CD4-positive, alpha-beta T cell treated with Interleukin-6 for 4 hours (primary cell): ENCODE results near the gene STAP2.
A peak's percentile ranks its signal among the peaks of the same experiment; 100 is the strongest.

Source experiments
- DNase-seq: peaks from one replicate; pipeline ENCODE4 v3.0.0-alpha.2; 2020; ENCODE audit warnings: mixed read lengths

The STAP2 gene

GRCh38 chr19:4326837-4327251, 11.8 kb downstream of the STAP2 start:
- DNase-seq = peak; percentile 53

GRCh38 chr19:4326215-4326836, 12.3 kb downstream of the STAP2 start:
- DNase-seq = no peak

DNA sequence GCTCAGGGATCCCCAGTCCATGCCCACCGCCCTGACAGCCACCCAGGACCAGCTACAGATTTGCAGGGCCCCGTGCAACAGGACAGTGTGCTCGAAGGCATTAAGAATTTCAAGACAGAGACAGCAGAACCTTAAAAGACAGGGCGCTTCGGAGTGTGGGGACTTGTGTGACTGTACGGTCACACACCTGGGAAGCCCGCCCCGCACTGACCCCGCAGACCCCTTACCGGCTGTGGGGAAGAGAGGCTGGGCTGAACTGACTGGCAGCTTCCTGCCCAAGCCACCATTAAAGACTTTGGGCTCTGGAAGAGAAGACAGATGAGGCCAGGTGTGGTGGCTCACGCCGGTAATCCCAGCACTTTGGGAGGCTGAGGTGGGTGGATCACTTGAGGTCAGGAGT, 14.4 kb downstream of the STAP2 start:
- no peak for DNase-seq

DNA sequence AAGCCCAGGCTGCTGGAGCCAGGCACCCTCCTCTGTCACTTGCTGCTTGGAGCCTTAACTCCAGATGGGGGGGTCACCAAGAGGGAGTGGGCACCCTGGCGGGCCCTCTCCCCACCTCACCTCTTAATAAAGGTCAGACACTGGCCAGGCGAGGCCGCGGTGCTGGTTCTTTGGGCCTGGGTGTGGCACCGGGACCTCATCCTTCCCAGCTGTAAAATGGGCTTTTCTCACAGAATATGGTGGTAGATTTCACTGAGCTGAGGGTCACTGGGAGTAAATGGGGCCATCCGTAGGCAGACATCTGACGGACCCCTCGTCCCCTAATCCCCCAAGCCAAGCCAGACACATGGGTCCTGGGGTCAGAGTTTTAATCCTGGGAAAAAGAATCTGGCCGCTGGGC, 14.9 kb downstream of the STAP2 start:
- no peak for DNase-seq

- DNase-seq = no peak
Measured at GRCh38 chr19:4322942-4323665, 15.5 kb downstream of the STAP2 start.

DNA sequence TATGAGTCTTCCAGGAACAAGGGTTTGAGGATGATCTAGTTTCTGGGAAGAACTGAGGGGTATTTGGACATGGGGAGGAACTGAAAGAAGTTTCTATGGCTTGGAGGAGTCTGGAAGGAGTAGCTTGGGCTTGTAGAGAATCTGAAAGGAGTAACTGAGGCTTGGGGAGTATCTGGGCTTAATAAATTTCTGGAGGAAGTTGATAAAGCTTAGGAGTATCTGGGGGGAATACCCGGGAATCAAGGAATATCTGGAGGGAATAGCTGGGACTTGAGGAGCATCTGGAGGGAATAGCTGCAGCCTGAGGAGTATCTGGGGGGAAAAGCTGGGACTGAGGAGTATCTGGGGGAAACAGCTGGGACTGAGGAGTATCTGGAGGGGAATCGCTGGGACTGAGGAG, 18.2 kb downstream of the STAP2 start:
- DNase-seq = no peak

- DNase-seq = no peak
Measured at GRCh38 chr19:4319067-4319718, 19.4 kb downstream of the STAP2 start.

DNA sequence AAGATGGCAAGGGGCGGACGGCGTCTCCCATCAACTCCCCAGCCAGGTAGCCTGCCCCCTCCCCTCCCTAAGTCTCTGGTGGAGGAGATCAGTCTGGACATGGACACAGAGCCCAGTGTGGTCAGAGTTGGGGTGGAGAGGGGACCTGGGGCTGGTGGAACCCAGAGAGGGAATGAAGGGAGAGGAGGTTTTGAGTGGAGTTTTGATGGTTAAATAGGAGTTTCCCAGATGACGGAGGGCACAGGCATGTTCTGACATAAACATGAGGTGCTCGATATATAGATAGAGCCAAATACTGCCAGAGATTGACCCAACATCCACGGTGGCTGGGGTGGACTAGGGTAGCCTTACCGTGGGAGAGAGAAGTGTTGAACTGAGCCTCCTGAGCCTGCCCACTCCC, 20.2 kb downstream of the STAP2 start:
- no peak for DNase-seq

DNA sequence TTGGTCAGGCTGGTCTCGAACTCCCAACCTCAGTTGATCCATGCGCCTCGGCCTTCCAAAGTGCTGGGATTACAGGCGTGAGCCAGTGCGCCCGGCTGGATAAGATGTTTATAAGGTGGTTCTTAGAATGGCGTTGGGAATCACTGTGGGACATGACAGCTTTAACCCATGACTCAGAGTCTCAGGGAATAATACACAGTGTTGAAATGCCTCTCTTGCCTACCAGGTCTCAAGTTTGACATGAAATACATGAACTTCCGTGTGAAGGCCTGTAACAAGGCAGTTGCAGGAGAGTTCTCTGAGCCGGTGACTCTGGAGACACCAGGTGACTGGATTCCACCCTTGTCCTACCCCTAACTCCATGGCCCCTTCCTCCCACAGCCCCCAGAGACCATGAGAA, 21.7 kb downstream of the STAP2 start:
- DNase-seq = no peak

- no peak for DNase-seq
Measured at GRCh38 chr19:4313847-4314490, 24.7 kb downstream of the STAP2 start.

GRCh38 chr19:4310247-4311121, 28.1 kb downstream of the STAP2 start:
- DNase-seq = no peak

DNA sequence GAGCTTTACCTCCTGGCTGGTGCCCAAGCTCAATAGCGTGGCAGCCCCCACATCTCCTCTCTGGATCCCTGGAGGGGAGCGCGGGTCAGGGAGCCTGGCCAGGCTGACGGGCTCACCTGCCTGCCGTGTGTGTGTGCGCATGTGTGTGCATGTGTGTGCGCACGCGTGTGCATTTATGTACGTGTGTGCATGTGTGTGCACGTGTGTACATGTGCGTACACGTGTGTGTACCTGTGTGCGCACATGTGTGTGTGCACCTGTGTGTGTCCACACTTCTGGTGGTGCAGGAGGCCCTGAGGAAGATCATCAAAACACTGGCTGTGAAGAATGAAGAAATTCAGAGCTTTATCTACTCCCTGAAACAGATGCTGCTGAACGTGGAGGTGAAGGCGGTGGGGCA, 33.0 kb downstream of the STAP2 start:
- no peak for DNase-seq

DNA sequence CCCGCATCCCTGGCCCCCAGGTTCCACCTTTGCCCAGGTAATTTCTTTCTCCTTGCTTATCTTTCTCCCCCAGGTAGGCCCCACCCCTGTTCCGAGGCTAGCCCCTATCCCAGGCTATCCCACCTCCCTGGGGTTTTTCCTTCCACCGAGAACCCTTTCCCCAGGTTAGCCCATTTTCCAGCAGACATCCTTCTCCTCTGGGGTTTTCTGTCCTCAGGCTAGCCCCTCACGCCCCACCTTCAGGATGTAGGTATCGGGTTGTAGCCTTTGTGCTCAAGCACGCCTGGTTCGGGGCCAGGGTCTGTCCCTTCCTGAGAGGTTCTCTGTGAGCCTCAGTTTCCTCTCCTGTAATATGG, 33.4 kb downstream of the STAP2 start:
- DNase-seq = no peak

- DNase-seq = peak; percentile 77
Measured at GRCh38 chr19:4304538-4305256, 33.9 kb downstream of the STAP2 start, which contains the start of gene FSD1. TSS of gene FSD1 (plus strand) at chr19:4304598. CDS start at chr19:4304747, 149 bp downstream.

DNA sequence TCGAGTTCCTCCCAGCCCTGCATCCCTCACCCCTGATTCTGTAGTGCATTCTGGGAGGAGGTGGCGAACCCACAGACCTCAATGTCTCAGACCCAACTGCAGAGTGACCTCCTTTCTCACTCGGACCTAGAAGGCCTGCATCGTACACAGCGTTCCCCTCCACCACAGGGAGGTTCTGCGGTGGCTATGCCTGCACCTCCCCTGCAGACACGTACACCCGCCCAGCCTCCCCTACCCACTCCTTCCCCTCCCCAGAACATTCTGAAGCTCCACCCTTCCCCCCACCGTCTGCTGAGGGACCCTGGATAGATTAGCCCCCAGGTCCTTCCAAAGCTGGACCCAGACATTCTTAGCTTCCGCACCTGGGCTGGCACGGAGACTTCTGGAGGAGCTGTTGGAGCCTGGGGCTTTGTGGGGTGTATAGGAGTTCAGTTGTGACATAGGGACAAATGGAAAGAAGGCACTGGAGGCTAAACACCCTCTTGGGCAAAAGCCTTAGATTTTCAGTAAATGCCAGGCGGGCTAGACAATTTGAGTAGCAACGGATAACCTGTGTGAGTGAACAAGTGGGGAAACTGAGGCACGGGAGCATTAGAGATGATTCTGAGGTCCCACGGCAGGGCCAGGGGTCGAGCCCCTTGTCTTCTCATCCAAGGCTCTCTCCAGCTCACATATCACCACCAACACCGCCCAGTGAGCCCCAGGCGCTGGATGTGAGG, 34.6 kb downstream of the STAP2 start:
- DNase-seq = peak; percentile 34

- DNase-seq = peak; percentile 72
Measured at GRCh38 chr19:4302243-4302640, 36.4 kb downstream of the STAP2 start, which contains the start of gene TMIGD2. TSS of gene TMIGD2 (minus strand) at chr19:4302389. CDS start at chr19:4302385, 4 bp downstream.

DNA sequence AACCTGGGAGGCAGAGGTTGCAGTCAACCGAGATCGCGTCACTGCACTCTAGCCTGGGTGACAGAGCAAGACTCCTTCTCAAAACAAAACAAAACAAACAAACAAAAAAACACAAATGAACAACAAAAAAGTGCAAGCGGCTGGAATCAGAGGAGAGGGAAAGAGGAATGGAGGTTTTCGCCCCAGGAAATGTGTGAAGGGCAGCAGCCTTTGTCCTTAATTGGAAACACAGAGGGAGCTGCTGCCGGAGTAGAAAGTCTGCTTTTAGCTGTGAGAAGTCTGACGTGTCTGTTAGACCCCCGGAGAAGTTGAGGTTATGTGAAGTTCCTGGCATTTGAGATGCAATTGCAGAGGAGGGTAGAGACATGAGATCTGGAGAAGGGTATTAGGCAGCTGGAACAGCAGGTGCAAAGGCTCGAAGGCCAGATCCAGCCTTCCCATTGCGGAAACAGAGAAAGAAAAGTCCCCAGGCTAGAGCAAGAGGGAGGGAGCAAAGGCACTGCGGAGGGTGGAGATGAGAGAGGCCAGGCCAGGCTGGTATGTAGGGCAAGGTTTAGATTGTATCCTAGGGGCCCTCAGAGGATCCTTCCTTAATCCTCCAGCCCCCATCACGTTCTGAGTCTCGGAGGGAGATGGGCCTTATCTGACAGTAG, 36.9 kb downstream of the STAP2 start:
- peak; percentile 25 for DNase-seq

DNA sequence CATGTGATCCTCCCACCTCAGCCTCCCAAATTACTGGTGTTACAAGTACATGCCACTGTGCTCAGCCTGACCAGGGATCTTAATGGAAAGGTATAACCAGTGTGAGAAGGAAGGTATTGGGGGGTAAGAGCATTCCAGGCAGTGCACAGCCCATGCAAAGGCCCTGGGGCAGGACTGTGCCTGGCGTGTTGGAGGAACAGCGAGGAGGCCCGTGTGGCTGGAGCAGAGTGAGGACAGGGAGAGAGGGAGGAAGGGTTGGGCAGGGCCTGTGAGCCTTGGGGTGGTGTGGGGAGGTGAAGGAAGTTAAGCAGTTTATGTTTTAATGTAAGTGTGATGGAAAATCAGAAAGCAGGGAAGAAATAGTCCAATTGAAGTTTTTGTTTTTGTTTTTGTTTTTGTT, 38.0 kb downstream of the STAP2 start:
- DNase-seq = no peak

- no peak for DNase-seq
Measured at GRCh38 chr19:4298810-4299550, 39.6 kb downstream of the STAP2 start.
